MM.1S (cell line): Measurements from ENCODE around the gene PM20D2.

Experiments used
- CTCF ChIP-seq: fragments of 300-600 bp; sonication (generic); IDR thresholded peaks from 2 replicates; pipeline ENCODE4 v1.5.1; 2016; ENCODE audit warnings: antibody characterized with exemption, low read length, mixed read lengths
- EZH2 ChIP-seq: fragments of 300-600 bp; sonication (generic); optimal IDR thresholded peaks from 2 replicates; pipeline ENCODE3; 2017; ENCODE audit warnings: low read depth, mild to moderate bottlenecking, antibody characterized with exemption, low read length, mixed read lengths
- EZH2phosphoT487 ChIP-seq: fragments of 300-600 bp; sonication (generic); IDR thresholded peaks from 2 replicates; pipeline ENCODE4 v1.6.1; 2018; ENCODE audit warnings: antibody characterized with exemption, low read length

GRCh38 chr6:89180112-89180511 is 34.3 kb downstream of the PM20D2 start:
- TF ChIP-seq CTCF (no peak), EZH2 (no peak), EZH2phosphoT487 (no peak)
